GM12878 (cell line): Measurements from ENCODE around the gene ETV1. TPM values are rescaled to one million over a fixed set of nuclear protein-coding genes. Genes with fewer than 3 reads are reported as not detected.

Experiments
- ATAC-seq: fragments of 200-7000 bp; cut with Tn5 transposase; 3 replicates; pipeline ENCODE4 v1.9.1; 2020; ENCODE audit warnings: mild to moderate bottlenecking, moderate library complexity
- BruUV-seq: library from RNA; stranded (reverse); fragments of 400-500 nt; replicated peaks from 2 replicates; lab custom pipeline; 2021; lab: Mats Ljungman, UMichigan
- CTCF ChIA-PET: fragments of 300-600 bp; sonication (Branson Sonifier 250); formaldehyde crosslinking; extraction: SDS; loops from one replicate; lab custom pipeline; 2021; ENCODE audit warnings: inconsistent platforms; lab: Yijun Ruan, JAX
- POLR2A ChIA-PET: fragments of 350-600 bp; formaldehyde crosslinking; extraction: SDS; loops from one replicate; lab custom pipeline; 2021; ENCODE audit warnings: inconsistent platforms; lab: Charles Lee
- RAD21 ChIA-PET: fragments of 300-600 bp; sonication (Branson Sonifier 250); formaldehyde crosslinking; loops from one replicate; lab custom pipeline; 2023; ENCODE audit warnings: antibody characterized with exemption; ENCODE audit not compliant: unreplicated experiment; lab: Charles Lee
- SMC1A ChIA-PET: fragments of 300-600 bp; sonication (Branson Sonifier 250); formaldehyde crosslinking; loops from one replicate; lab custom pipeline; 2023; ENCODE audit not compliant: unreplicated experiment, uncharacterized antibody; lab: Charles Lee
- DNase-seq: peaks from one replicate; pipeline ENCODE4 v3.0.0-alpha.2; 2011; ENCODE audit warnings: low read depth, low spot score
- FAIRE-seq: peaks from 3 replicates; lab custom pipeline; 2011; peaks lifted over from hg19 to GRCh38; lab: Jason Lieb, UNC
- H2AFZ ChIP-seq: 2 replicates; pipeline ENCODE4 v1.6.0; 2011; ENCODE audit warnings: low read depth, low read length, control low read depth; ENCODE audit not compliant: control insufficient read depth
- H3K27ac ChIP-seq: 2 replicates; pipeline ENCODE4 v1.5.1; 2011; ENCODE audit warnings: control low read depth; ENCODE audit not compliant: control insufficient read depth, insufficient read depth
- H3K27me3 ChIP-seq, 2 experiments: replicated peaks in 1 of 2; 2 replicates each; pipeline versions ENCODE4 v1.6.0 to v1.6.1; 2011; ENCODE audit warnings: low read length in 1 of 2; ENCODE audit not compliant: control insufficient read depth in 2 of 2, insufficient read depth in 2 of 2
- H3K36me3 ChIP-seq, 2 experiments: 2 replicates each; pipeline ENCODE4 v1.5.1; 2011; ENCODE audit warnings: low read length in 1 of 2; ENCODE audit not compliant: control insufficient read depth in 2 of 2, insufficient read depth in 2 of 2
- H3K4me1 ChIP-seq: 2 replicates; pipeline ENCODE4 v1.6.1; 2011; ENCODE audit warnings: mild to moderate bottlenecking, low read length, moderate library complexity, mixed read lengths; ENCODE audit not compliant: control insufficient read depth, insufficient read depth
- H3K4me2 ChIP-seq: 2 replicates; pipeline ENCODE4 v1.6.0; 2011; ENCODE audit warnings: control low read depth; ENCODE audit not compliant: control insufficient read depth, insufficient read depth
- H3K4me3 ChIP-seq: fragments of 200-600 bp; sonication (generic); 2 replicates; pipeline ENCODE4 v1.5.1; 2016
- H3K79me2 ChIP-seq: 2 replicates; pipeline ENCODE4 v1.6.0; 2011; ENCODE audit warnings: low read length; ENCODE audit not compliant: control insufficient read depth, insufficient read depth
- H3K9ac ChIP-seq: 2 replicates; pipeline ENCODE4 v1.8.0; 2011; ENCODE audit warnings: low read length, control low read depth, mixed read lengths; ENCODE audit not compliant: control insufficient read depth, insufficient read depth
- H3K9me3 ChIP-seq: replicated peaks from 3 replicates; pipeline ENCODE4 v1.5.1; 2011; ENCODE audit warnings: mild to moderate bottlenecking, low read length; ENCODE audit not compliant: control insufficient read depth, insufficient read depth
- H4K20me1 ChIP-seq: 2 replicates; pipeline ENCODE4 v1.6.0; 2011; ENCODE audit not compliant: control insufficient read depth, insufficient read depth
- ATF3 ChIP-seq: IDR thresholded peaks from 2 replicates; pipeline ENCODE4 v1.6.1; 2011; ENCODE audit warnings: low read depth, mild to moderate bottlenecking, low read length, moderate library complexity, borderline replicate concordance; ENCODE audit errors: extremely low read depth
- BHLHE40 ChIP-seq, 2 experiments: fragments of 450-650 bp in 1 of 2; IDR thresholded peaks; 2 replicates each; pipeline ENCODE4 v1.6.1; 2011 to 2017; ENCODE audit warnings: low read depth in 2 of 2, borderline replicate concordance in 1 of 2, improper control_type of control experiment in 1 of 2, low read length in 1 of 2, mild to moderate bottlenecking in 1 of 2
- CEBPZ ChIP-seq: fragments of 150-350 bp; IDR thresholded peaks from 2 replicates; pipeline ENCODE4 v1.6.1; 2016; ENCODE audit warnings: low read depth, low read length
- HCFC1 ChIP-seq: fragments of 150-350 bp; IDR thresholded peaks from 2 replicates; pipeline ENCODE4 v1.6.1; 2014; ENCODE audit warnings: low read length
- MEF2B ChIP-seq: fragments of 450-650 bp; IDR thresholded peaks from 2 replicates; pipeline ENCODE4 v1.6.1; 2018; ENCODE audit warnings: mild to moderate bottlenecking, moderate library complexity; ENCODE audit not compliant: partially characterized antibody, poor library complexity, severe bottlenecking
- TAF1 ChIP-seq: IDR thresholded peaks from 2 replicates; pipeline ENCODE4 v1.6.1; 2011; ENCODE audit warnings: mild to moderate bottlenecking, low read depth, low read length, borderline replicate concordance
- TCF3 ChIP-seq: IDR thresholded peaks from 2 replicates; pipeline ENCODE4 v1.6.1; 2012; ENCODE audit warnings: low read depth, mild to moderate bottlenecking, low read length, borderline replicate concordance; ENCODE audit not compliant: insufficient read depth
- WGBS: methylation state at CpG from one replicate; pipeline ENCODE4 v1.1.6; 2016; ENCODE audit warnings: low lambda C conversion rate; ENCODE audit not compliant: insufficient replicate concordance, insufficient coverage; ENCODE audit errors: missing lambda C conversion rate; 5-methylcytosine and 5-hydroxymethylcytosine counted together
- in situ Hi-C: fragments of 300-500 bp; cut with MboI; formaldehyde crosslinking; loops from 9 replicates; pipeline ENCODE4 v1.14.3; 2018; ENCODE audit warnings: mixed read lengths
- intact Hi-C: fragments of 100-400 bp; cut with micrococcal nuclease; formaldehyde crosslinking; loops from one replicate; pipeline ENCODE4 v1.14.2; 2022; ENCODE audit not compliant: unreplicated experiment
- polyA plus RNA-seq, 11 experiments: library from polyadenylated mRNA; depleted of rRNA in 4 of 11; unstranded in 6 of 11; stranded (reverse) in 5 of 11; fragments of >200 nt; fragmentation: Nextera tagmentation in 4 of 11; fragmentation: Illumina TruSeq in 1 of 11; extraction: Ambion mirVana in 4 of 11; extraction: Trizol in 1 of 11; gene quantifications; 1 replicate in 1 of 11; 2 replicates in 10 of 11; pipeline versions ENCODE4 v1.2.1 to v1.2.3, GENCODE V29; 2011 to 2016; ENCODE audit warnings: inconsistent platforms in 2 of 11, missing spikeins in 2 of 11, low read depth in 1 of 11
- total RNA-seq, 4 experiments: library from RNA; depleted of rRNA in 3 of 4; stranded (reverse); fragments of >200 nt in 3 of 4; fragmentation: Illumina TruSeq in 1 of 4; extraction: Trizol in 1 of 4; gene quantifications; 2 replicates each; pipeline versions ENCODE4 v1.2.1 to v1.2.3, GENCODE V29; 2013 to 2021

The ETV1 gene
- total and polyA plus RNA-seq, 10 of the 15 experiments (the other 5 are each of a cell fraction or from before 2014, with no cell fraction given) = 0.03 to 9.3 (median 0.16) TPM; not detected in 4

- RAD21 ChIA-PET = no interaction called here
- TF ChIP-seq ATF3 = no peak
- no peak for TF ChIP-seq BHLHE40 (IDR thresholded peaks at IDR 0.05; ENCODE audit: borderline replicate concordance in 1 of 2, low read depth in 2 of 2, low read length in 1 of 2)
- no peak for TF ChIP-seq CEBPZ
- TF ChIP-seq MEF2B = no peak
- no peak for TF ChIP-seq TCF3
- TF ChIP-seq TAF1 = no peak
- TF ChIP-seq HCFC1 = no peak
- Histone ChIP-seq H3K9me3 (no peaks in the 10 kb centered on the region), H3K36me3 (no peaks in the 10 kb centered on the region), H3K79me2 (no peaks in the 10 kb centered on the region), H3K9ac (no peak overlapping the region), H3K27ac (no peak overlapping the region), H3K27me3 (no peaks in the 10 kb centered on the region), H2AFZ (no peak overlapping the region), H3K4me3 (no peak overlapping the region), H4K20me1 (no peaks in the 10 kb centered on the region), H3K4me2 (no peak overlapping the region), H3K4me1 (no peaks in the 10 kb centered on the region)
- POLR2A ChIA-PET = no interaction called here
- CTCF ChIA-PET = no interaction called here
- SMC1A ChIA-PET = no interaction called here
- 12% methylated on average over 6 of the region's 6 CpGs for WGBS
- no peak for DNase-seq
- in situ Hi-C loops (no loop called here), intact Hi-C loops (loop anchor here (10.0 kb wide), 1 partner anchor 556 kb away; no protein-coding TSS in a partner anchor)
- BruUV-seq = no TSS peak
- FAIRE-seq = no peak
- ATAC-seq = no peak
Observed at GRCh38 chr7:13898957-13899670, 90.4 kb downstream of the ETV1 start.
